GM12874 (cell line): ENCODE data around the gene DGLUCY.

ENCODE experiments used
- TF ChIP-seq, protein P1 (sequence below): IDR thresholded peaks from 2 replicates; pipeline ENCODE4 v1.5.1; 2011; ENCODE audit warnings: low read depth, mild to moderate bottlenecking, control low read depth, low read length, moderate library complexity; ENCODE audit not compliant: insufficient read depth

The DGLUCY gene

GRCh38 chr14:91214306-91214705 lies 100.4 kb downstream of the DGLUCY start:
- TF ChIP-seq, protein P1, sequence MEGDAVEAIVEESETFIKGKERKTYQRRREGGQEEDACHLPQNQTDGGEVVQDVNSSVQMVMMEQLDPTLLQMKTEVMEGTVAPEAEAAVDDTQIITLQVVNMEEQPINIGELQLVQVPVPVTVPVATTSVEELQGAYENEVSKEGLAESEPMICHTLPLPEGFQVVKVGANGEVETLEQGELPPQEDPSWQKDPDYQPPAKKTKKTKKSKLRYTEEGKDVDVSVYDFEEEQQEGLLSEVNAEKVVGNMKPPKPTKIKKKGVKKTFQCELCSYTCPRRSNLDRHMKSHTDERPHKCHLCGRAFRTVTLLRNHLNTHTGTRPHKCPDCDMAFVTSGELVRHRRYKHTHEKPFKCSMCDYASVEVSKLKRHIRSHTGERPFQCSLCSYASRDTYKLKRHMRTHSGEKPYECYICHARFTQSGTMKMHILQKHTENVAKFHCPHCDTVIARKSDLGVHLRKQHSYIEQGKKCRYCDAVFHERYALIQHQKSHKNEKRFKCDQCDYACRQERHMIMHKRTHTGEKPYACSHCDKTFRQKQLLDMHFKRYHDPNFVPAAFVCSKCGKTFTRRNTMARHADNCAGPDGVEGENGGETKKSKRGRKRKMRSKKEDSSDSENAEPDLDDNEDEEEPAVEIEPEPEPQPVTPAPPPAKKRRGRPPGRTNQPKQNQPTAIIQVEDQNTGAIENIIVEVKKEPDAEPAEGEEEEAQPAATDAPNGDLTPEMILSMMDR = no peak

DNA sequence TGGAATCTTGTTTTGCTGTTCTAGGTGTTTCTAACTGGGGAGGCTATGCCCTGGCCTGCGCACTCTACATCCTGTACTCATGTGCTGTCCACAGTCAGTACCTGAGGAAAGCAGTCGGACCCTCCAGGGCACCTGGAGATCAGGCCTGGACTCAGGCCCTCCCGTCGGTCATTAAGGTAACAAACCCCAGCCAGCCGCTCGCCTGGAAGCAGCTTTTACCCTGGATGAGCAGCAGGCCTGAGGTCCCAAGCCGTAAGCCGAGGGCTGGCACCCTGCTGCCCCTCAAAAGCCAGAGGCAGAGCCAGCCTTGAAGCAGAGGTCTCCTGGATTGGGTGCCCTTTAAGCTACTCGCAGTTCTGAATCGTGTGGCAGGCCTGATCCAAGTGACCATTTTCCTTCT lies 101.5 kb downstream of the DGLUCY start:
- TF ChIP-seq, protein P1 = no peak

DNA sequence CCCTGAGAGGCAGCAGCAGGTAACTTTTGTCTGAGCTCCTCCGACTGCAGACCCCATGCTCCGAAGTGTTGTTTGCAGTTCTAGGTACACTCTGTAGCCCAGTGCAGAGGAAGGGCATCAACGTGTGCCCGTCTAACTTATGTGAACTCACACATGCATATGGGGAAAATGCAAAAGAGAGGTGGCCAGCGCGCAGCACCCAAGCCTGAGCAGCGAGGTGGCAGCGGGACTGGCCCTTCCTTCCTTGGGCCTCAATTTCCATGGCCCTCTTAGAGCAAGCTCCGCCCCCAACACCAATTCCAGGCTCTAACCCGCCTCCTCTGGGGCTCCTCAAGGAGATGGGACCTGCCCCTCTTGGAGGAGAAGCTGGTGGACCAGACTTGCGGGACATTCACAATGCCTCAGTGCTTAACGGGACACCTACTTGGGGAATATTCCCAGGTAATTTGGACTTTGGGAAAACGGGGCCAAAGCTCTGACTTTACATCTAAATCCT lies 102.9 kb downstream of the DGLUCY start:
- TF ChIP-seq, protein P1 = no peak

DNA sequence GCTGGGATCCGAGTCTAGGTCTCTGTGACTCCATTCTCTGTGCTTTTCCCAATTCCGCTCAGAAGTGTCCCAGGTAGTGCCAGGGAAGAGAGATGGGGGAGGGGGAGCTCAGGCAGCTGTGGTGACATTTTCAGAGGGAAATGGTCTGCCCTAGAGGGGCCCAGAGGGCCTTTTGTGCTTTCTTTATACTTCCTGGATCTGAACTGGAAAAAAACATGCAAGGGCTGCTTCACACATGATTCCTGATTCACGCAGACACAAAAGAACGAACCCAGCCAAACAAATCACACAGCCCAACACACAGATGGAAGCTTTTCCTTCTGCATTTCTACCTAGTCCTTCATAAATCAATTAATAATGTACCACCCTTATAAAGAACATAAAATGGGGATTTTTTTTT lies 104.1 kb downstream of the DGLUCY start:
- TF ChIP-seq, protein P1 = no peak

DNA sequence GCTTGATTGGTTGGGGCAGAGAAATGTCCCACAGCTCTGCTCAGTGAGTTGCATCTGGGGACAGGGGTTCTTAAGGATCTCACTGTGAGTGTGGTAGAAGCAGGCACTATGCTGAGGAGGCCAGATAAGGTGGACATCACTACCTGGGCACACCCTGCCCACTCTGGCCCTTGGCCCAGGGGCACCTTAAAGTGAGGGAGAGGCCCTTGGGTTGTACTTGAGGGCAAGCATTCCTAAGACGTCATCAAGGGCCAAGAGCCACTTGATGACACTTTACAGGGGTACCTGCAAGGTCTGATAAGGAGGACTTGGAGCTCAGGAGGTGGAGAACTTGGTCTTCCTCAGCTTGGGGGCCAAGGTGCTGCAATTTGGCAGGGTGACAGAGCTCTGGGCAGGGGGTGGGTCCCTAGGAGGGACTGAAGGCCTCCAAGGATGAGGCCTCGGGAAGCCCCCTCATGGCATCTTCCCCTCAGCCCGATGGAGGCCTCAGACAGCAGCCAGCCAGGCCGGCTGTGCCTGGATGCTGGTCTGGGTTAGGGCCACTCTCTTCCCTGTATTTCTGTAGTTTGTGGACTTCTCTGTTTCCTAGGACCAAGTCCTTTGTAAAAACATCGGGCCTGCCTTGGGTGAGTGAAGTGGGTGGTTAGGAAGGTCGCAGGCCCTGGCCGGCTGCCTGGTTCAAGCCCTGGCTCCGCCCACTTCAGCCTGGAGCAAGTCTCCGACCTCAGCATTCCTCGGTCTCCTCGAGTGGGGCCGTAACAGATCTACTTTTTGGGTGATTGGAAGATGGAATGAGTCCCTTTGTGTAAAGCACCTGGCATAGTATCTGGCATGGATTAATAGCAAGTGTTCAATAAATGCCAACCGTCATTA lies 105.9 kb downstream of the DGLUCY start:
- TF ChIP-seq, protein P1 = no peak

DNA sequence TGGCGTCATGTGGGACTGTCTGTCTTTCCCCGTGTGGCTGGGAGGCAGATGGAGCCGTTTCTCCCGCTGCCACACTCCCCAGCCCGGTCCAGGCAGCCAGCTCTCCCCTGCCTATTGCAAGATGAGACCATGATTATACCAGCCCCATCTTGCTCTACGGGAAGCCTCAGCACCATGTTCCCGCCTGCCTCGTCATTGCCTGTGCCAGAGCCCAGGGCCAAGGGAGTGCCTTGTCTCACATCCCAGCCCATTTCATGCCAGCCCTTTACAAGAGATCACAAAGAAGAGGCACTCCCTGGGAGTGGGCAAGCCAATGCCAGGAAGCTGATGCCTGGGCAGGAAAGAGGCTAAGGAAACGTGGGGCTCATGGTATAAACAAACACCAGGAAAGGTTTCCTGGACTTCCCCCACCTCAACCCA lies 106.7 kb downstream of the DGLUCY start:
- TF ChIP-seq, protein P1 = no peak

DNA sequence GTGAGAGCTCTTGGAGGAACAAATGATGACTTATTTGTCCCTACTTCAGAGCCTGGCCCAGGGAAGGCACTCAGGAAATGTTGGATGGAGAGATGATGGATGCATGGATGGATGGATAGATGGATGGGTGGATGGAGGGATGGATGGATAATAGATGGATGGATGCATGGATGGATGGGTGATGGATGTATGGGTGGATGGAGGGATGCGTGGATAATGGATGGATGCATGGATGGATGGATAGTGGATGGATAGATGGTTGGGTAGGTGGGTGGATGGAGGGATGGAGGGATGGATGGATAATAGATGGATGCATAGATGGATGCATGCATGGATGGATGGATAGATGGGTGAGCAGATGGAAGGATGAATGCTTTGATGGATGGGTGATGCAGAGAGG lies 107.4 kb downstream of the DGLUCY start:
- TF ChIP-seq, protein P1 = no peak
